GM18951 (cell line): ENCODE results near the gene TRIP6.
A peak's percentile ranks its signal among the peaks of the same experiment; 100 is the strongest.

Experiments
- POLR2A ChIP-seq: IDR thresholded peaks from 4 replicates; pipeline ENCODE4 v1.6.1; 2011; ENCODE audit warnings: mild to moderate bottlenecking; ENCODE audit not compliant: insufficient read length, insufficient read depth; ENCODE audit errors: extremely low read depth
- in situ Hi-C: fragments of 300-500 bp; cut with MboI; formaldehyde crosslinking; loops from one replicate; pipeline ENCODE4 v1.12.0; 2022; ENCODE audit warnings: low sequenced_read_pairs, mixed read lengths, inconsistent platforms; ENCODE audit not compliant: unreplicated experiment

Gene TRIP6

DNA sequence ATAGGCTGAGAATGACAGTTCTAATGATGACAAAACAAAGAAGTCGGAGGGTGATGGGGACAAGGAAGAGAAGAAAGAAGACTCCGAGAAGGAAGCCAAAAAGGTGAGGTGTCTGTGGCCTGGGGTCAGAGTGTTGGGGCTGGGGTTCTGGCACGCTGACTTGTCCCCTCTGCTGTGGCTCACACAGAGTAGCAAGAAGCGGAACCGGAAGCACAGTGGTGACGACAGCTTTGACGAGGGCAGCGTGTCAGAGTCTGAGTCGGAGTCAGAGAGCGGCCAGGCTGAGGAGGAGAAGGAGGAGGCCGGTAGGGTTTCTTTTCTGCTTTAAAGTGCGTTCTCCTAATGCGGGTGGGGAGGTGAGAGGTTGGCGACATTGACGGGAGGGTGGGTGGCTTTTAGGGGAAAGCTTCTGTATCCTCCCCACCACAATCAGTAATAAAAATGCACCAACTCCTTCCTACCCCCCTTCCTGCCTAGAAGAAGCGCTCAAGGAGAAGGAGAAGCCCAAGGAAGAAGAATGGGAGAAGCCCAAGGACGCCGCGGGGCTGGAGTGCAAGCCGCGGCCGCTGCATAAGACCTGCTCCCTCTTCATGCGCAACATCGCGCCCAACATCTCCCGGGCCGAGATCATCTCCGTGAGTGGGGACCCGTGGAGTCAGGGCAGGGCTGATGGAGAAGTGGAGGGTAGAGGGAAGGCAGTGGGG is 17.7 kb downstream of the TRIP6 start:
- TF ChIP-seq POLR2A, result no peak
- in situ Hi-C loops, result no loop called here

DNA sequence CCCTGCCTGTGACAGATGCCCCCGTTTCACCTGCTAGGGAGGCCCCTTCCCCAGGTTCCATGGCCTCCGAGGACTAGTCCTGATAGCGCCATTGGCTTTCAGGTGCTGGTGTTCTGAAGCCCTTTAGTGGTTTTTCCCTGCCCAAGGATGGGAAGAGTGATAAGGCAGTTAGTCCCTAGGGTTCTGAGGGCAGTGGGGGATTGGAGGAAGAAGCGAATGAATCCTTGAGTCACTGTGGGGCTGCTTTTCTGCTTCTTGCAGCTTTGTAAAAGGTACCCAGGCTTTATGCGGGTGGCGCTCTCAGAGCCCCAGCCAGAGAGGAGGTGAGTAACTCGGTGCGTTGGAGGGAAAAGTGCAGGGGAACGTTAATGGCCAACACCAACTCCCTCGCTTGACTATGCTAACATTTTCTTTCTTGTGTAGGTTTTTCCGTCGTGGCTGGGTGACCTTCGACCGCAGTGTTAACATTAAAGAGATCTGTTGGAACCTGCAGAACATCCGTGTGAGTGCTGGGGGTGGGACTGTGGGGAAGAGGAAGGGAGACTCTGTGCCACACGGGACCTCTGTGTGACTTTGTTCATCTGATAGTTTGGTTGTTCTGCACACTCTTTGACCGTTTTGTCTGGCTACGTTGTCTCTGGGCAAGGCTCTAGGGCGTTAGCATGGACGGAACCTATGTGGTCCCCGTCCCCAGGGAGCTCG is 18.4 kb downstream of the TRIP6 start:
- no peak for TF ChIP-seq POLR2A

DNA sequence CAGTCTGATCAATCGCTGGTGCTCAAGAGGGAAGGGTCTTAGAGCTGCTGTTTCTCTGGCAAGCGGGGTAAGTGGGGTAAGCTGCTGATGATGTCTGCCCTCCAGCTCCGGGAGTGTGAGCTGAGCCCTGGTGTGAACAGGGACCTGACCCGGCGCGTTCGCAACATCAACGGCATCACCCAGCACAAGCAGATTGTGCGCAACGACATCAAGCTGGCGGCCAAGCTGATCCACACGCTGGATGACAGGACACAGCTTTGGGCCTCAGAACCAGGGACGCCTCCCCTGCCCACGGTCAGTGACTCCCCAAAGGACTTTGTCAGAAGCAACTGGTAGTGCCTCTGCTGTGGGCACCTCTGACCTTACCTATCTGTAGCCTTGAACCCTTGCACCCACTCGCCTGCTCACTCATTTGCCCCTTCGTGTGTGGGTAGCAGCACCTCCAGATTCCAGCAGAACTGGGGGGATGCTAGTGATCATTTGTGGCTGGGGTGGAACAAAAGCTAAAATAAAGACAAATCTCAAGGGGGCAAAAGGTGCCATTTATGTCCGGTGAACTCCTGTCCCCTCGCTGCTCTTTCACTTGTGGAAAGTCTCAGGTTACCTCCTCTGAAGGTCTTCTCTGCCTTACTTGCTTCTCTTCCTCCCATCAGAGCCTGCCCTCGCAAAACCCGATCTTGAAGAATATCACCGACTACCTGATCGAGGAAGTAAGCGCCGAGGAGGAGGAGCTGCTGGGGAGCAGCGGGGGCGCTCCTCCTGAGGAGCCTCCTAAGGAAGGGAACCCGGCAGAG is 19.2 kb downstream of the TRIP6 start:
- in situ Hi-C loops, result no loop called here
- TF ChIP-seq POLR2A, result no peak

More for the DNA sequence above, 18.4 kb downstream of the TRIP6 start:
- in situ Hi-C loops, result no loop called here

DNA sequence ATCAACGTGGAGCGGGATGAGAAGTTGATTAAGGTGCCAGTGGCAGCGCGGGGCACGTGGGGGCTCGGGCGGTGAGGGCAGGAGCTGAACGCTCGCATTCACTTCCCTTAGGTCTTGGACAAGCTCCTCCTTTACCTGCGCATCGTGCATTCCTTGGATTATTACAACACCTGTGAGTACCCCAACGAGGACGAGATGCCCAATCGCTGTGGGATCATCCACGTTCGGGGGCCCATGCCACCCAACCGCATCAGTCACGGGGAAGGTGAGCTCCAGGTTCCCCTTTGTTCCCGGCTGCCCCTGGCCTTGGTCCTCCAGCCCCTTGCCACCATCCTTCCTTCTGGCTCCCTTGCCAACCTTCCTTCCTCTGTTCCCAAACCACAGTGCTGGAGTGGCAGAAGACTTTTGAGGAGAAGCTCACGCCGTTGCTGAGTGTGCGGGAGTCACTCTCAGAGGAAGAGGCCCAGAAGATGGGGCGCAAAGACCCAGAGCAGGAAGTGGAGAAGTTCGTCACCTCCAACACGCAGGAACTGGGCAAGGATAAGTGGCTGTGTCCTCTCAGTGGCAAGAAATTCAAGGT is 19.8 kb downstream of the TRIP6 start:
- no peak for TF ChIP-seq POLR2A
- in situ Hi-C loops, result no loop called here

DNA sequence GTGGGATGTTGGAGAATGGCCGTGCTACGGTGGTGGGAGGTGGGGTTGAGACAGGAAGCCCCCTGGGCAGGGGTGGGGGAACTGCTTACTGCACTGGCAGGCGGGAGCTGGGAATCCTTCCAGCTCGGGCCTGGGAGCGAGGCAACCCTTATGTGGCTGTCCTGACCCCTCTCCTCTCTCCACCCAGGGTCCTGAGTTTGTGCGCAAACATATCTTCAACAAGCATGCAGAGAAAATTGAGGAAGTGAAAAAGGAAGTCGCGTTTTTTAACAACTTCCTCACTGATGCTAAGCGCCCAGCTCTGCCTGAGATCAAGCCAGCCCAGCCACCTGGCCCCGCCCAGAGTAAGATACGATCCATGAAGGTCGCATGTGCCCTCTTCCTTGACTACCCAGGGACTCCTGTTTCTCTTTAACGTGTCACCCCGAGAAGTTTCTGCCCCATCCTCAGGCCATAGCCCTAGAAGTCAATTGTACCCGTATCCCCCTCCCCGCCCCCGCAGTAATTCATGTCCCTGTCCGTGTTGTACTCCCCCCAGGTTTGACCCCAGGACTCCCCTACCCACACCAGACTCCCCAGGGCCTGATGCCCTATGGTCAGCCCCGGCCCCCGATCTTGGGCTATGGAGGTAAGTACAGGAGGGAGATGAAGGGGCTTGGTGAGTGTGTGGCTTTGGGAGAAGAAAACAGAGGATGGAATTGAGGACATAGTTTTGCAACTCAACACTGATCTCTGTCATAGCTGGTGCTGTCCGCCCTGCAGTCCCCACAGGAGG is 20.5 kb downstream of the TRIP6 start:
- in situ Hi-C loops, result no loop called here

DNA sequence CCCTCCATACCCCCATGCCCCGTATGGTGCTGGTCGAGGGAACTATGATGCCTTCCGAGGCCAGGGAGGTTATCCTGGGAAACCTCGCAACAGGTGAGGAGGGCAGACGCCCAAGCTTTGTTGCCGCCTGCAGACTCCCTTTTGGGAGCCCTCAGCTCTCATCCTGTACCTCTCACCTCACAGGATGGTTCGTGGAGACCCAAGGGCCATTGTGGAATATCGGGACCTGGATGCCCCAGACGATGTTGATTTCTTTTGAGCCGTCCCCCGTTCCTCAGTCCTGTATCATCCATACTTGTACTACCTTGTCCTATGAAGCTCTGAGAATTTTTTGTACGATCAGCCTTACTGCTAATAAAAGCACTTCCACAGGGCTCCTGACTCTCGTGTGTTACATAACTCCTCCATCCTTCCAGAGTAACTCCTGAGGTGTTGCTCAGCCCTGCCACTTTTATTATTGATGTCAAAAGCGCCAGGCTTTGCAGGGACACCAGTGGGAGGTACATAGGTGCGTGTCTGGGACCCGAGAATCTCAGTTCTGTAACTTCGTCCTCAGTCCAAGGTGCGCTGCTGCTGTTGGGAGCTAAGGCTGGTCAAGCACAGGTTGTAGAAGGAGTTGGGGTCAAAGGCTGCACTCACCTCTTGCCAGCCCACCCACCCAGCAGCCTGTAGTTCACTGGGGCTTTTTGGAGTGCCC is 21.3 kb downstream of the TRIP6 start:
- in situ Hi-C loops, result no loop called here
- no peak for TF ChIP-seq POLR2A

More for the DNA sequence above, 20.5 kb downstream of the TRIP6 start:
- peak; percentile 50 for TF ChIP-seq POLR2A

DNA sequence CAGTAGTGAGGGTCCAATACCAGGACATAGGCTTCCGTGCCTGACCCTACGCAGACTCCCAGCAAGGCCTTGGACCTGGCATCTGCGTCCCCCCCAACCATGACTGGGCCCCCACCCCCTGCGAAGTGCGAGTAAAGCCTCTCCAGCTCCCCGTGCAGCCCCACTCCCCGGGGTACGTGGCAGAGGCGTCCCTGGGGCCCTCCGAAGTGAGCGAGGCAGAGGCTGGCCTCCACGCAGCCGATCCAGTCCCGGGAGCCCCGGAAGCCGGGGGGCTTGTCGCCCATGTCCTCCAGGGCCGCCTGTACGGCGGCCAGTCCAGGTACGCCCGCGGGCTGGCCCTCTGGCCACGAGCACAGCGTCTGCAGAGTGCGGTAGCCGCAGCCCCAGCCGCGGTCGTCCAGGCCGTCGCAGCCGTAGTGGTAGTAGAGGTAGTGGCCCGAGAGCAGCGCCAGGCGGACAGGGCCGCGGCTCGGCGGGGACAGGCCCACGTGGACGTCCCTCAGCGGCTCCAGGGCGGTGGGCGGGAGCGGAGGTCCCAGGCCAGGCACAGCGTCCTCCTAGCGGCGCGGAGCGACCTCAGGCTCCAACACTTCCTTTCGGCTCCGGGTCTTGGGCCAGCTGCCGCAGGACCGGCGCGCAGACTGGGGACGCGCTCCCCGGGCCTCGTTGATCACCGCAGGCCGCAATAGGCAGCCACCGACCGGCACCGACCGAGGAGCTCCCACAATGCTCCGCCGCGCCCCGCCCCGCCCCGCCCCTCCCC is 22.0 kb downstream of the TRIP6 start, which contains the start of gene UFSP1:
UFSP1 (minus strand) TSS at position 728 of the 763 bp plus-strand sequence; CDS start at position 284, 444 bp downstream.
- in situ Hi-C loops, result no loop called here
- peak; percentile 80 for TF ChIP-seq POLR2A

DNA sequence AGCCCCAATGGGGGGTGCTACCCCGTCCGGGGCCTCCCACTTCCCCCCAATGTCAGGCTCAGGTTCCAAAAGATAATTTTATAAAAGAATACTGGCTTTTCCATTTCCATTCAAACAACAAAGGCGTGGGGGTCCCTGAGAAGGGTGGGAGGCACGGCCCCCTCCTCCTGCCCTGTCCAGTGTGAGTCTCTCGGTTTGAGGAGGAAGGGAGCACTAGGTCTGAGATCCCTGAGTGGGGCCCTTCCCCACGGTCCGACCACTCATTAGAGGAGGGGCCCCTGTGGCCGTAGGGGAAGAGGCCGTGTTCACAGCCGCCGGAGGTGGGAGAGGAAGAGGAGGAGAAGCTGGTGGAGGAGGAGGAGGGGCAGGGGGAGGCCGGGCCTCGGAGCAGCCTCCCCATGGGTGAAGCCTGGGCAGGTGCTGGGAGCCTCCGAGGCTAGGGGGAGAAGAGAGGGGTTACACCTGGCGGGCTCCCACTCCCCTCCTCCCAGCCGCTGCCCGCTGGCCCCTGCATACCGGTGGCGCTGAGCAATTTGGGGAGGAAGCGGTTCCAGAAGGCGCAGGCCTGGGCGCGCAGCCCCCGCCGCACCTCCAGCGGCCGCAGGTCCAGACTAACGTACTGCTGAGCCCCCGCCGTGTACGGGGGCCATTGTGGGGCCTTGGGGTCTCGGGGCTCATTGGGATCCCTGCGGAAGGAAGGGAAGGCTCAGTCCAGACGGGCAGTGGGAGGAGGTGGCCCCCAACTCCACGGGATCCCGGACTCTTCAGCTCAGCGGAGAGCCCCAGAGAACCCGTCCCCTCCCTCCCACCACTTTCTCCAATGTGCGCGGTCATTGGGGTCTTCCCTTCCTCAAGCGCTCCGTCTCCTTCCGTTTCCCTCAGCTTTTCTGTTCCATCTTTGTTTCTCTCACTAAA is 23.7 kb downstream of the TRIP6 start:
- in situ Hi-C loops, result loop anchor here (5.0 kb wide), 1 partner anchor 161 kb away; no protein-coding TSS in a partner anchor

DNA sequence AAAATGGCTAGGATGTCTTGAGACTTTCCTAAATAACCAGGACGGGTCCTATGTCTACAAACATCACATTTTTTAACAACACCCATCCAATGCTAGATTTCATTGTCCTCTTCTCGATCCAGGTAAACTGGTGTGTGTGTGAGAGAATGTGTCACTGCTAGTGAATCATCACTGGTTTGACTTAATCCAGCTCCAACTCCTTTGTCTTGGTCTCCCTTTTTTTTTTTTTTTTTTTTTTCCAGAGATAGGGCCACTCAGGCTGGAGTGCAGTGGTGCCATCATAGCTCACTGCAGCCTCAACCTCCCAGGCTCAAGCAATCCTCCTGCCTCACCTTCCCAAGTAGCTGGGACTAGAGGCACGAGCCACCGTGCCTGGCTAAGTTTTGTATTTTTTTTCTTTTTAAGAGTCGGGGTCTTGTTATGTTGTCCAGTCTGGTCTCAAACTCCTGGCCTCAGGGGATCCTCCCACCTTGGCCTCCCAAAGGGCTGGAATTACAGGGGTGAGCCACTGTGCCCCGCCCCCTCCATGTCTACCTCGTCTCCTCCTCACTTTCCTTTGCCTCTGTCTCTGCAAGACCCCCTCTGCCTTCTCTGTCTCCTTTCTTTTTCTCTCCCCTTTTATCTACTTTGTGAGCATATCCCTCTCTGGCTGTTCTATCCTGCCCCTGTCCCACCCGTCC is 24.5 kb downstream of the TRIP6 start:
- in situ Hi-C loops, result loop anchor here (5.0 kb wide), 1 partner anchor 161 kb away; no protein-coding TSS in a partner anchor
- no peak for TF ChIP-seq POLR2A

More for the DNA sequence above, 23.7 kb downstream of the TRIP6 start:
- TF ChIP-seq POLR2A, result no peak
